Measurements from ENCODE around the gene RGL4. TPM values are rescaled to one million over a fixed set of nuclear protein-coding genes. Genes with fewer than 3 reads are reported as not detected.

Gene RGL4
- total RNA-seq, 4 donors from 2014 or later = 0.09 to 1.9 TPM; not detected in 2

GRCh38 chr22:23698094-23698493 is 7.3 kb downstream of the RGL4 start:
- H3K36me3 ChIP-seq = peaks cover 0 to 25% of the 10 kb centered on the region in 2 donors
- in situ Hi-C loops (cut with MboI; ENCODE audit: low sequenced_read_pairs in 4 of 4) = no loop called here
- intact Hi-C loops (cut with DNase I; ENCODE audit: low total_unique reads) = no loop called here
- no peaks in the 10 kb centered on the region for H3K27me3 ChIP-seq
- peak; percentile 55 to 81 for ATAC-seq
- no peak overlapping the region for H3K27ac ChIP-seq
- no peak overlapping the region for H3K4me3 ChIP-seq
- TF ChIP-seq, protein P1, sequence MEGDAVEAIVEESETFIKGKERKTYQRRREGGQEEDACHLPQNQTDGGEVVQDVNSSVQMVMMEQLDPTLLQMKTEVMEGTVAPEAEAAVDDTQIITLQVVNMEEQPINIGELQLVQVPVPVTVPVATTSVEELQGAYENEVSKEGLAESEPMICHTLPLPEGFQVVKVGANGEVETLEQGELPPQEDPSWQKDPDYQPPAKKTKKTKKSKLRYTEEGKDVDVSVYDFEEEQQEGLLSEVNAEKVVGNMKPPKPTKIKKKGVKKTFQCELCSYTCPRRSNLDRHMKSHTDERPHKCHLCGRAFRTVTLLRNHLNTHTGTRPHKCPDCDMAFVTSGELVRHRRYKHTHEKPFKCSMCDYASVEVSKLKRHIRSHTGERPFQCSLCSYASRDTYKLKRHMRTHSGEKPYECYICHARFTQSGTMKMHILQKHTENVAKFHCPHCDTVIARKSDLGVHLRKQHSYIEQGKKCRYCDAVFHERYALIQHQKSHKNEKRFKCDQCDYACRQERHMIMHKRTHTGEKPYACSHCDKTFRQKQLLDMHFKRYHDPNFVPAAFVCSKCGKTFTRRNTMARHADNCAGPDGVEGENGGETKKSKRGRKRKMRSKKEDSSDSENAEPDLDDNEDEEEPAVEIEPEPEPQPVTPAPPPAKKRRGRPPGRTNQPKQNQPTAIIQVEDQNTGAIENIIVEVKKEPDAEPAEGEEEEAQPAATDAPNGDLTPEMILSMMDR (IDR thresholded peaks at IDR 0.05 in 4 of 5, conservative IDR thresholded peaks at IDR 0.05 in 1 of 5) = no peak
- TF ChIP-seq POLR2A (IDR thresholded peaks at IDR 0.05) = no peak
- no peaks in the 10 kb centered on the region for H3K9me3 ChIP-seq
- DNase-seq = no peak
- peaks cover 0 to 15% of the 10 kb centered on the region in 2 donors for H3K4me1 ChIP-seq

DNA sequence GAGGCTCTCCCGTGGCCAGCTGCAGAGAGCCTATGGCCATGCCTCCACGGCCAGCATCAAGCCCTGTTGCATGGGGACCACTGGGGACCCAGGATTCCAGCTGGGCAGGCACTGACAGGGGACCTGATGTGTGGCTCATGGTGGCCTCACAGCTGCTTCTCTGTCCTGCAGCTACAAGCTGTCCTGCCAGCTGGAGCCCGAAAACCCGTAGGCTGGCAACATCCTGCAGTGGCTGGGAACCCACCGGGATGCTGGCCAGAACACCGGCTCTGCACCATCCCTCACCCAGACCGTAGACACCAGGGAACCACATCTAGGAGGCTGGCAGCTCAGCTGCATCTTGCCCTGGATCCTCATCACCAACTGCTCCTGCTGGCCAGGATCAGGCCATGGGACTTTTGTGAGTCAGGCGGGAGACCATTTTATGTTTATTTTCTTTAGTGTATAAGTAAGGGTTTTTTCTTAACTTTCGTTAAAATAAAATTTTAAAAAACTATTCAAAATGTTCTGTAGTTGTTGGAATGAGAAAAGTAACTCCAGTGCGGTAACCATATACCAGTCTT is 7.9 kb downstream of the RGL4 start:
- ATAC-seq (no peak), DNase-seq (no peak)
- peaks cover 0 to 9% of the 10 kb centered on the region in 2 donors for H3K4me1 ChIP-seq
- in situ Hi-C loops (cut with MboI; ENCODE audit: low sequenced_read_pairs in 4 of 4) = no loop called here
- H3K9me3 ChIP-seq = no peaks in the 10 kb centered on the region
- no peak overlapping the region for H3K27ac ChIP-seq
- TF ChIP-seq, protein P1 (IDR thresholded peaks at IDR 0.05 in 4 of 5, conservative IDR thresholded peaks at IDR 0.05 in 1 of 5) = no peak
- TF ChIP-seq POLR2A (IDR thresholded peaks at IDR 0.05) = no peak
- H3K4me3 ChIP-seq = no peak overlapping the region
- peaks cover 0 to 25% of the 10 kb centered on the region in 2 donors for H3K36me3 ChIP-seq
- intact Hi-C loops (cut with DNase I; ENCODE audit: low total_unique reads) = no loop called here
- H3K27me3 ChIP-seq = no peaks in the 10 kb centered on the region

GRCh38 chr22:23700706-23701105 is 9.9 kb downstream of the RGL4 start:
- in situ Hi-C loops (cut with MboI; ENCODE audit: low sequenced_read_pairs in 4 of 4) = no loop called here
- TF ChIP-seq, protein P1 (IDR thresholded peaks at IDR 0.05 in 4 of 5, conservative IDR thresholded peaks at IDR 0.05 in 1 of 5) = no peak
- no peak for TF ChIP-seq POLR2A (IDR thresholded peaks at IDR 0.05)
- intact Hi-C loops (cut with DNase I; ENCODE audit: low total_unique reads) = no loop called here
- peaks cover 0 to 9% of the 10 kb centered on the region in 2 donors for H3K4me1 ChIP-seq
- ATAC-seq (no peak), DNase-seq (no peak)
- H3K27ac ChIP-seq = no peak overlapping the region
- no peaks in the 10 kb centered on the region for H3K9me3 ChIP-seq
- no peaks in the 10 kb centered on the region for H3K27me3 ChIP-seq
- H3K4me3 ChIP-seq = no peak overlapping the region
- peaks cover 0 to 30% of the 10 kb centered on the region in 2 donors for H3K36me3 ChIP-seq

GRCh38 chr22:23704062-23704461 is 13.2 kb downstream of the RGL4 start:
- Histone ChIP-seq H3K4me3 (no peak overlapping the region), H3K27me3 (no peaks in the 10 kb centered on the region), H3K4me1 (peaks cover 0 to 9% of the 10 kb centered on the region in 2 donors), H3K27ac (no peak overlapping the region), H3K9me3 (no peaks in the 10 kb centered on the region), H3K36me3 (peaks cover 3 to 62% of the 10 kb centered on the region in 2 donors)
- intact Hi-C loops (cut with DNase I; ENCODE audit: low total_unique reads) (no loop called here), in situ Hi-C loops (cut with MboI; ENCODE audit: low sequenced_read_pairs in 4 of 4) (no loop called here)
- ATAC-seq = no peak
- TF ChIP-seq, protein P1 (IDR thresholded peaks at IDR 0.05 in 4 of 5, conservative IDR thresholded peaks at IDR 0.05 in 1 of 5) = no peak
- TF ChIP-seq POLR2A (IDR thresholded peaks at IDR 0.05) = no peak
- DNase-seq = no peak

GRCh38 chr22:23704829-23705228 is 14.0 kb downstream of the RGL4 start:
- no peak for ATAC-seq
- TF ChIP-seq, protein P1 (IDR thresholded peaks at IDR 0.05 in 4 of 5, conservative IDR thresholded peaks at IDR 0.05 in 1 of 5) = no peak
- H3K36me3 ChIP-seq = peaks cover 3 to 70% of the 10 kb centered on the region in 2 donors

More at GRCh38 chr22:23704829-23705228, 14.0 kb downstream of the RGL4 start:
- no peak for DNase-seq
- in situ Hi-C loops (cut with MboI; ENCODE audit: low sequenced_read_pairs in 4 of 4) = no loop called here
- intact Hi-C loops (cut with DNase I; ENCODE audit: low total_unique reads) = no loop called here
- Histone ChIP-seq H3K27me3 (no peaks in the 10 kb centered on the region), H3K9me3 (no peaks in the 10 kb centered on the region), H3K27ac (no peak overlapping the region), H3K4me1 (peaks cover 0 to 9% of the 10 kb centered on the region in 2 donors), H3K4me3 (no peak overlapping the region)
